GM21423 (cell line): ENCODE data around the gene ADCY4.
A peak's percentile ranks its signal among the peaks of the same experiment; 100 is the strongest.

Source experiments
- ATAC-seq: cut with Tn5 transposase; IDR thresholded peaks from one replicate; pipeline ENCODE4 v1.9.1; 2021; ENCODE audit warnings: mild to moderate bottlenecking, moderate library complexity; ENCODE audit not compliant: unreplicated experiment

The ADCY4 gene

GRCh38 chr14:24300326-24300980, 34.4 kb downstream of the ADCY4 start:
- no peak for ATAC-seq

- ATAC-seq, result peak; percentile 53
Measured at GRCh38 chr14:24299255-24300191, 35.3 kb downstream of the ADCY4 start, which contains the start of the genes DHRS1 and NOP9. Gene DHRS1, minus strand, starts transcription at chr14:24299780. Its CDS starts 674 bp downstream, at chr14:24299106. Gene NOP9, plus strand, starts transcription at chr14:24299850. Its CDS starts 105 bp downstream, at chr14:24299955.

- ATAC-seq, result no peak
Measured at GRCh38 chr14:24298892-24299254, 36.0 kb downstream of the ADCY4 start.

- peak; percentile 21 for ATAC-seq
Measured at GRCh38 chr14:24297190-24297964, 37.5 kb downstream of the ADCY4 start.

GRCh38 chr14:24296341-24297157, 38.3 kb downstream of the ADCY4 start:
- peak; percentile 43 for ATAC-seq

GRCh38 chr14:24293525-24293924, 41.3 kb downstream of the ADCY4 start:
- no peak for ATAC-seq

- no peak for ATAC-seq
Measured at GRCh38 chr14:24292118-24292807, 42.6 kb downstream of the ADCY4 start.

- ATAC-seq, result no peak
Measured at GRCh38 chr14:24291446-24292117, 43.3 kb downstream of the ADCY4 start.

- ATAC-seq, result no peak
Measured at GRCh38 chr14:24290746-24291145, 44.1 kb downstream of the ADCY4 start.

- peak; percentile 86 for ATAC-seq
Measured at GRCh38 chr14:24289649-24290280, 45.1 kb downstream of the ADCY4 start.

- ATAC-seq, result no peak
Measured at GRCh38 chr14:24286996-24287395, 47.9 kb downstream of the ADCY4 start.

GRCh38 chr14:24285351-24285750, 49.5 kb downstream of the ADCY4 start:
- no peak for ATAC-seq

GRCh38 chr14:24284501-24285035, 50.3 kb downstream of the ADCY4 start:
- no peak for ATAC-seq

GRCh38 chr14:24283796-24284460, 50.9 kb downstream of the ADCY4 start:
- no peak for ATAC-seq

GRCh38 chr14:24282736-24283135, 52.1 kb downstream of the ADCY4 start:
- ATAC-seq, result no peak

GRCh38 chr14:24281636-24282035, 53.2 kb downstream of the ADCY4 start:
- no peak for ATAC-seq

- ATAC-seq, result no peak
Measured at GRCh38 chr14:24280797-24281460, 53.9 kb downstream of the ADCY4 start.
